ENCODE results near the gene CCDC177. TPM values are rescaled to one million over a fixed set of nuclear protein-coding genes. Genes with fewer than 3 reads are reported as not detected.

The CCDC177 gene
- total RNA-seq, 1 donor from 2014 or later: not detected

DNA sequence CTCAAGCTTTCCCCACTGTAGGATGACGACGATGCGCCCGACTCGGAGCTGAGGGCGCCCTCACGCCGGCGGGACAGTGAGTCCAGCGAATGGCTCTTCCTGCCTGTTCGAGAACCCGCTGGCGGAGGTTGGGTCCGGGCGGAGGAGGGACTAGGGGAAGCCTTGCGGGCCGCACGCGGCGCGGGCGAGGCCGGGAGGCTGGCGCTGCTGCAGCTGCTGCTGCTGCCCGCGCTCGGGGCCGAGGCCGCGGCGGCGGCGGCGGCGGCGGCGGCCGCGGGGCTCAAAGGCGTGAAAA is 1.9 kb downstream of the CCDC177 start:
- DNase-seq (ENCODE audit: low spot score) (no peak), ATAC-seq (no peak)
- intact Hi-C loops (cut with DNase I): no loop called here

DNA sequence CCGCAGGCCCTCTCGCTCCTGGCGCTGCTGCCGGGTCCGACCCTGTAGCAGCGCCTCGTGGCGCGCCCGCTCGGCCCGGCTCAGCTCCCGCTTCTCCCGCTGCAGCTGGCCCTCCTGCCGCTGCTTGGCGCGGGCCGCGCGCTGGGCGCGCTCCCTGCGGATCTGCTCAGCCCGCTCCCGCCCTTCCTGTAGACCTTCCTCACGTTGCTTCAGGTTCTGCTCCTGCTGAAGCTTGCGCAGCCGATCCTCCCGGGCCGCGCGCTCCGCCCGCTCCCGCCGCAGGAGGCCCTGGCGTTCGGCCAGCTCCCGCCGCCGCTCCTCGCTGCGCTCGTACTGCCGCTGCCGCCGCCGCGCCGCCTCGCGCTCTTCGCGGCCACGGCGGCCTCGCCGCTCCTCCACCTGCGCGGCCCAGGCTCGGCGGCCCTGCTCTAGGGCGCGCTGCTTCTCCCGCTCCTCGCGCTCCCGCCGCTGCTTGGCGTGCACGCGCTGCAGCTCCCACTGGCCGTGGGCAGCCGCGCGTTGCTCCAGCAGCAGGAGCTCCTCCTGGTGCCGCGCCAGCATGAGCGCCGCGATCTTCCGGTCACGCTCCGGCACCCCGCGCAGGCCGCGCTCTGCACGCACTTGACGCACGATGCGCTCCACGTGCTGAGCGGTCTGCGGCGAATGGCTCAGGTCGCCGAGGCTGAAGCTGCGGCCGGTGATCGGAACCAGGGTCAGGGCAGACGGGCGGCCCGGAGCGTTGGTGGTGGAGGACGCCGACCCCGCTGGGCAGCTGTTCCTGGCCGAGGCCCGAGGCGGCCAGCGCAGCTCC is 2.4 kb downstream of the CCDC177 start:
- intact Hi-C loops (cut with DNase I): no loop called here
- ATAC-seq (peak; percentile 9), DNase-seq (ENCODE audit: low spot score) (no peak)

DNA sequence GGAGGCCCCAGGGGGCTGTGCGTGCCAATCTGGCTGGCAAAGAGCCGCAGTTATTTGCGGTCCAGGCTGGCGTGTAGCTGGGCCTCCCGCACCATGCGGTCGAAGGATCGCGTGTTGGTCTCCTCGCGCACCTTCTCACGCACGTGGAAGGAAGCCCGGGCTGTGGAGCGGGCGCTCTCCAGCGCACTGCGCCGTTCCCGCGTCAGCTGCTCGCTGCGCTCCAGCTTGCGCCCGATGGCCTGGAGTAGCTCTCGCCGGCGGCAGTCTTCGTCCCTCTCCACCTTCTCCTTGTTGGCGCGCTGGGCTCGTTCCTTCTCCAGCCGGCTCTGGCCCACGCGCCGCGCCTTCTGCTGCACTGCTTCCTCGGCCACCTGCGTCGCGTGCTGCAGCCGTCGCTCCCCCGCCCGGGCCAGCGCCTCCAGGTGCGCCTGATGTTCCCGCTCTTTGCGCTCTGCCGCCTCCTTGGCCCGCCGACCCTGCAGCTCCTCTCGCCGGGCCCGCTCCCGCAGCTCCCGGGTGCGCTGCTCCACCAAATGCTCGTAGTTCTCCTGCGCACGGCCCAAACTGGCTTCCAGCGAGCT is 3.1 kb downstream of the CCDC177 start:
- DNase-seq (ENCODE audit: low spot score) (no peak), ATAC-seq (no peak)
- intact Hi-C loops (cut with DNase I): no loop called here

DNA sequence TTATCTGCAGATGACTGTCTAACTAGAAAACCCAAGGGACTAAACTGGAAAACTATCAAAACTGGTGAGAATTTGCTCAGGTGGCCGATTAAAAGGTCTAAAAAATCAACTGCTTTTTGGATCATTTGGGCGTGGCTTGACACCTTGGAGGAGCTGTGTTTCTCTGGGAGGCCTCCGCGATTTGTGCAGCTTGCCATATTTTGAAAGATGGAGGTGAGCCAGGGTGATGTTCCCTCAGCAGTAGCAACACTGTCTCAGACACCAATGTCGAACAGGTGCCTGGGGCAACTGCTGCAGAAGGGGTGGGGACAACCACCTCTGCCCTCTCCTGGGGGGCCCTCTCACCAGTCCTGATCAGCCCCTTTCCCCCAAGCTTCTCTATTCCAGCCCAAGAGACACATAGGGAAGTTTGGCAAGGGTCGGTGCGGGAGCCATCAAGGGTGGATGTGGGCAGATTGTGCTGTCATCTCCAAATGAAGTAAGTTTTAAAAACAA is 3.8 kb downstream of the CCDC177 start:
- intact Hi-C loops (cut with DNase I): no loop called here
- no peak for DNase-seq (ENCODE audit: low spot score)
- no peak for ATAC-seq

GRCh38 chr14:69569859-69570258 is 4.8 kb downstream of the CCDC177 start:
- no peak for DNase-seq (ENCODE audit: low spot score)
- ATAC-seq: no peak
- intact Hi-C loops (cut with DNase I): no loop called here

DNA sequence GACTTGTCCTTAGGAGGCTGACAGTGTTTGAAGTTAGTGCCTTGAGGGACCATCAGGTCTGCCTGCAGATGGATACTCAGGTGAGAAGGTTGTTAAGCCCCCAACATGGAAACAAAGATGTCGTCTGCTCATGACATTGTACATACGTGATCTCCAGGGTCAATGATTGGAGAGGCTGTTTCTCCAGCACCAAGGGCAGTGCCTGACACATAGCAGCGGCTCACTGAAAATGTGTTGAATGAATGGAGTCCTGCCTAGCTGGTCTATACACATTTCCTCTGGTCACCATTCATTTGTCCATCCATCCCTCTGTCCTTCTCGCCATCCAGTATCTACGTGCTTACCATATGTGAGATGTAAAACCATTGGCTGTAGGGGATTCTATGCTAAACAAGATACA is 7.1 kb downstream of the CCDC177 start:
- no peak for ATAC-seq
- DNase-seq (ENCODE audit: low spot score): no peak
- intact Hi-C loops (cut with DNase I): no loop called here

DNA sequence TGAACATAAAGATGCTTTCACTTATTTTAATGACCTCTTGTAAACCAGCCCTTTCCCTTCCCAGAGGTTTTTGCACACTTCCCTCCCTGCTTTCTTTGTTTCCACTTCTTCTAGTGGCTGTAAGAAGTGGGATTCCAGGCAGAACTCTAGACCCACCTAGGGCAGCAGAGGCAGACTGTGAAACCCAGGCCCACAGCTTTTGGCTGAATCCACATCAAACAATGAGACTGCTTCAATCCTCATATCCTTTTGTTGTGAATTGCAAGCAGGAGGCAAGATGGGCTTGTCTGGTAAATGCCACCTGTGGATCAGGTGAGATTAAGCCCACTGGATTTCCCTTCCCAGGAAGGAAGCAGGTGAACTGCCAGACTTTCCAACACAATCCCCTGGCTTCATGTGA is 12.8 kb downstream of the CCDC177 start:
- ATAC-seq (no peak), DNase-seq (ENCODE audit: low spot score) (no peak)
- intact Hi-C loops (cut with DNase I): no loop called here

- intact Hi-C loops (cut with DNase I): no loop called here
- DNase-seq (ENCODE audit: low spot score) (no peak), ATAC-seq (no peak)
Observed at GRCh38 chr14:69560826-69561225, 13.8 kb downstream of the CCDC177 start.

DNA sequence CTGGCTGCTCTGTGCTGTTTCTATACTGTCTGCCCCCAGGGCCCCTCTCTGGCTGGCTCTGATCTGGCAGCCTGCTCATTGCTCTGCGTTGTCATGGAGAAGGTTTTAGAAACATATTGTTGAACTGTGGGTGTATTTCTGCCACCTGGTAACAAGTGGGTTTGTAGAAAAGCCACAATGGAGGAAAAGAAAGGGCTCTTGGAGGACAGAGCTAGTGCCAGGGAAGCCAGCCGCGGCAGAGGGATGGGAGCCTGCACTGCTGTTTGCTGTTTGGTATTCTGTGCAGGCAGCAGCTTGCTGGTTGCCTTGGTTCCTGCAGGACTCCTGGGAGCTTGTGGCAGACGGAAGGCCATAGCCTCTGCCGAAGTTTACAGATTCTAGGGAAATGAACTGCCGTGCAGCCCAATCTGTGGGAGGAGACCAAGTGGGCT is 15.1 kb downstream of the CCDC177 start:
- intact Hi-C loops (cut with DNase I): no loop called here
- DNase-seq (ENCODE audit: low spot score) (no peak), ATAC-seq (no peak)

GRCh38 chr14:69558774-69559173 is 15.9 kb downstream of the CCDC177 start:
- ATAC-seq: no peak
- intact Hi-C loops (cut with DNase I): no loop called here

DNA sequence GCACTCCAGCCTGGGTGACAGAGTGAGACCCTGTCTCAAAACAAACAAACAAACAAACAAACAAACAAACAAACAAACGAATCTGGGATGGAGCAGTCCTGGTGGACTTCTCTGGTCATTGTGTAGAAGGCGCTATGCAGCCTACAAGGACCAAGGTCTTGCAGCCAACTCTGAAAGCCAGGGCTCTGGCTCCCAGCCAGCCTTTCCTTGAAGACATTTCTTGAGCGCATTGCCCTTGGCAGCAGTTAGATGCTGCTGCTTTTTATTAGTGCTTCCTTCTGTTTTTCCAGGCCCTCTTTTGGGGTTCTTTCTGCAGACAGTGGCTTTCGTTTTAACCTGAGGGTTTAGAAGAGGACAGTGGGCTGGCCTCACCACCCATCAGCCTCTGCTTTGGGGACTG is 20.2 kb downstream of the CCDC177 start:
- DNase-seq (ENCODE audit: low spot score) (no peak), ATAC-seq (no peak)
- intact Hi-C loops (cut with DNase I): no loop called here

More at GRCh38 chr14:69558774-69559173, 15.9 kb downstream of the CCDC177 start:
- DNase-seq (ENCODE audit: low spot score): no peak

DNA sequence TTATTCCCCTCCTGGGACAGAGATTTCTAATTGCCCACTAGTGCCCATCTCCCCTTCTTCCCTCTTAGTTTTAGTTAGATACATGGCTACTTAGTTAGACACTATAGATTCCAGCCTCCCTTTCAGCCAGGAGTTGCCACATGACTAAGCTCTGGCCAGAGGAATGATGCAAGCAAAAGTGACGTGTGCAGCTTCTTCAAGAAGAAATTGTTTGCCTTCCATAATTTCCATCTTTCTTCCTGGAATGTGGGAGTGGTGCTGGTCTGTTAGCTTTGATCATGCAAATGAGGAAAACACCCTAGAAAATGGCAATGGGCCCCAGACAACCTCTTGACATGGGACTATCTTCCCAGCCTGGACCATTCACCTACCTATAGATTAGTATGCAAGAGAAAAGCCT is 21.4 kb downstream of the CCDC177 start:
- ATAC-seq: no peak
- DNase-seq (ENCODE audit: low spot score): no peak
- intact Hi-C loops (cut with DNase I): no loop called here

GRCh38 chr14:69551511-69551910 is 23.2 kb downstream of the CCDC177 start:
- no peak for ATAC-seq
- intact Hi-C loops (cut with DNase I): no loop called here
- DNase-seq (ENCODE audit: low spot score): no peak

GRCh38 chr14:69548566-69548965 is 26.1 kb downstream of the CCDC177 start:
- ATAC-seq: no peak
- intact Hi-C loops (cut with DNase I): no loop called here
- DNase-seq (ENCODE audit: low spot score): no peak

GRCh38 chr14:69547701-69548348 is 26.8 kb downstream of the CCDC177 start:
- intact Hi-C loops (cut with DNase I): no loop called here
- ATAC-seq: peak; percentile 46

GRCh38 chr14:69543341-69544115 is 31.1 kb downstream of the CCDC177 start:
- ATAC-seq (no peak), DNase-seq (ENCODE audit: low spot score) (no peak)
- intact Hi-C loops (cut with DNase I): no loop called here

More at GRCh38 chr14:69547701-69548348, 26.8 kb downstream of the CCDC177 start:
- DNase-seq (ENCODE audit: low spot score): no peak

- ATAC-seq: no peak
- intact Hi-C loops (cut with DNase I): no loop called here
Observed at GRCh38 chr14:69542311-69542710, 32.4 kb downstream of the CCDC177 start.

DNA sequence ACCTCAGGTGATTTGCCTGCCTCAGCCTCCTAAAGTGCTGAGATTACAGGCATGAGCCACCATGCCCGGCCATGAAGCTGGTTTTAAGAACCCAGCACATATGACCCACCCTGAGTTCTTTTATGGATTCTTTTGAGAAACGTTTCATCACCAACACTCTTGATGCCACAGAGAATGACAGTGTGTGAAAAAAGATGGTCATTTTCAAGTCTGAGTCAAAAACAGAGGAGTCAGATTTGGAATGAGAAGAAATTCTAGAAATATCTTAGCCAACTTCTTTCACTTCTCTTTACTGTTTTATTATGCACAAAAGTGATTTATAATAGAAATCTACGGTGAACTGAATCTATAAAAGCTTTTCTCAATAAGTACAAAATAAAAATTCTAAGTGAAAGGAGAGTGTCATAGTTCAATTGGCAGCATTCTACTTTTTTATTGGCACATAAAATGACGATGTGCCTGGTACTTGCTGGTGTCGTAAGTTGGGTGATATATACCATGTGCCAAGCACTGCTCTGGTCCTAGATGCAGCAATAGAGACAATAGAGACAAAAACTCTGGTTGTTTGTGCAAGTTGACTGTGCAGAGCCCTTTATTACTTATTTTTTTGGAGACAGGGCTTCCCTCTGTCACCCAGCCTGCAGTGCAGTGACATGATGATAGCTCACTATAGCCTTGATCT is 33.9 kb downstream of the CCDC177 start:
- intact Hi-C loops (cut with DNase I): no loop called here

More at GRCh38 chr14:69542311-69542710, 32.4 kb downstream of the CCDC177 start:
- no peak for DNase-seq (ENCODE audit: low spot score)

More for the DNA sequence above, 33.9 kb downstream of the CCDC177 start:
- ATAC-seq (no peak), DNase-seq (ENCODE audit: low spot score) (no peak)
